ENCODE data around the gene PARD6A. TPM values are rescaled to one million over a fixed set of nuclear protein-coding genes. Genes with fewer than 3 reads are reported as not detected.

The PARD6A gene
- total and polyA plus RNA-seq, 2 of the 13 experiments (the other 11 are each of a cell fraction or from before 2014, with no cell fraction given) = 3.5 to 4.3 TPM

- TF ChIP-seq ZNF574 (CRISPR knock-in tag; IDR thresholded peaks at IDR 0.05) (peak; percentile 34; the same call in 1 of the 2 replicates), ZNF883 (CRISPR knock-in tag; IDR thresholded peaks at IDR 0.05; ENCODE audit: not compliant biosample characterization) (no peak), ARHGAP35 (CRISPR knock-in tag; IDR thresholded peaks at IDR 0.05; ENCODE audit: borderline replicate concordance) (peak; percentile 73; the same call in 1 of the 2 replicates), MXD3 (CRISPR knock-in tag; IDR thresholded peaks at IDR 0.05) (peak; percentile 78; the same call in 1 of the 2 replicates), CREB3 (CRISPR knock-in tag; IDR thresholded peaks at IDR 0.05) (no peak), ELK4 (CRISPR knock-in tag; IDR thresholded peaks at IDR 0.05; ENCODE audit: borderline replicate concordance) (no peak), ZNF790 (CRISPR knock-in tag; IDR thresholded peaks at IDR 0.05; ENCODE audit: borderline replicate concordance) (no peak), SP4 (CRISPR knock-in tag; IDR thresholded peaks at IDR 0.05) (peak; percentile 71), ZNF331 (CRISPR knock-in tag; IDR thresholded peaks at IDR 0.05) (no peak; the same call in 1 of the 2 replicates), DNMT3B (CRISPR knock-in tag; conservative IDR thresholded peaks at IDR 0.05) (no peak), LRRFIP1 (CRISPR knock-in tag; conservative IDR thresholded peaks at IDR 0.05) (no peak), YY1 (IDR thresholded peaks at IDR 0.05; ENCODE audit: insufficient read depth, insufficient replicate concordance, low read depth, low read length) (no peak), SP5 (CRISPR knock-in tag; IDR thresholded peaks at IDR 0.05; ENCODE audit: borderline replicate concordance, low read depth) (peak; percentile 88)
- TF ChIP-seq, protein P1, sequence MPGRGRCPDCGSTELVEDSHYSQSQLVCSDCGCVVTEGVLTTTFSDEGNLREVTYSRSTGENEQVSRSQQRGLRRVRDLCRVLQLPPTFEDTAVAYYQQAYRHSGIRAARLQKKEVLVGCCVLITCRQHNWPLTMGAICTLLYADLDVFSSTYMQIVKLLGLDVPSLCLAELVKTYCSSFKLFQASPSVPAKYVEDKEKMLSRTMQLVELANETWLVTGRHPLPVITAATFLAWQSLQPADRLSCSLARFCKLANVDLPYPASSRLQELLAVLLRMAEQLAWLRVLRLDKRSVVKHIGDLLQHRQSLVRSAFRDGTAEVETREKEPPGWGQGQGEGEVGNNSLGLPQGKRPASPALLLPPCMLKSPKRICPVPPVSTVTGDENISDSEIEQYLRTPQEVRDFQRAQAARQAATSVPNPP (CRISPR knock-in tag; IDR thresholded peaks at IDR 0.05) = peak; percentile 60; the same call in 1 of the 2 replicates
- TF ChIP-seq, protein P2, sequence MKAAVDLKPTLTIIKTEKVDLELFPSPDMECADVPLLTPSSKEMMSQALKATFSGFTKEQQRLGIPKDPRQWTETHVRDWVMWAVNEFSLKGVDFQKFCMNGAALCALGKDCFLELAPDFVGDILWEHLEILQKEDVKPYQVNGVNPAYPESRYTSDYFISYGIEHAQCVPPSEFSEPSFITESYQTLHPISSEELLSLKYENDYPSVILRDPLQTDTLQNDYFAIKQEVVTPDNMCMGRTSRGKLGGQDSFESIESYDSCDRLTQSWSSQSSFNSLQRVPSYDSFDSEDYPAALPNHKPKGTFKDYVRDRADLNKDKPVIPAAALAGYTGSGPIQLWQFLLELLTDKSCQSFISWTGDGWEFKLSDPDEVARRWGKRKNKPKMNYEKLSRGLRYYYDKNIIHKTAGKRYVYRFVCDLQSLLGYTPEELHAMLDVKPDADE (CRISPR knock-in tag; IDR thresholded peaks at IDR 0.05) = no peak
- TF ChIP-seq, protein P3, sequence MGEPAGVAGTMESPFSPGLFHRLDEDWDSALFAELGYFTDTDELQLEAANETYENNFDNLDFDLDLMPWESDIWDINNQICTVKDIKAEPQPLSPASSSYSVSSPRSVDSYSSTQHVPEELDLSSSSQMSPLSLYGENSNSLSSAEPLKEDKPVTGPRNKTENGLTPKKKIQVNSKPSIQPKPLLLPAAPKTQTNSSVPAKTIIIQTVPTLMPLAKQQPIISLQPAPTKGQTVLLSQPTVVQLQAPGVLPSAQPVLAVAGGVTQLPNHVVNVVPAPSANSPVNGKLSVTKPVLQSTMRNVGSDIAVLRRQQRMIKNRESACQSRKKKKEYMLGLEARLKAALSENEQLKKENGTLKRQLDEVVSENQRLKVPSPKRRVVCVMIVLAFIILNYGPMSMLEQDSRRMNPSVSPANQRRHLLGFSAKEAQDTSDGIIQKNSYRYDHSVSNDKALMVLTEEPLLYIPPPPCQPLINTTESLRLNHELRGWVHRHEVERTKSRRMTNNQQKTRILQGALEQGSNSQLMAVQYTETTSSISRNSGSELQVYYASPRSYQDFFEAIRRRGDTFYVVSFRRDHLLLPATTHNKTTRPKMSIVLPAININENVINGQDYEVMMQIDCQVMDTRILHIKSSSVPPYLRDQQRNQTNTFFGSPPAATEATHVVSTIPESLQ (CRISPR knock-in tag; conservative IDR thresholded peaks at IDR 0.05) = no peak
These were observed 5.3 kb downstream of the PARD6A start (continued) for GRCh38 chr16:67666032-67666551.

Measured in HepG2 (cell line).